Stimulated activated CD8-positive, alpha-beta memory T cell treated with anti-CD3 and anti-CD28 coated beads, Interleukin-12 subunit alpha, Interleukin-12 subunit beta, amount 100 ng/mL, for 24 hours (primary cell): ENCODE measurements around the gene XNDC1N.
"Not testable (repeated sequence)": the region's sequence is repeated elsewhere in the genome, so short reads cannot be mapped to it uniquely, and the experiment has no call there.

ENCODE experiments used
- DNase-seq: peaks from one replicate; pipeline ENCODE4 v3.0.0-alpha.2; 2020; ENCODE audit errors: extremely low read depth

The XNDC1N gene

GRCh38 chr11:71933141-71933933, 4.9 kb upstream of the XNDC1N start:
- no peak for DNase-seq

- no peak for DNase-seq
Measured at GRCh38 chr11:71931245-71931602, 2.8 kb upstream of the XNDC1N start.

- no peak for DNase-seq
Measured at GRCh38 chr11:71930556-71931244, 2.3 kb upstream of the XNDC1N start.

GRCh38 chr11:71929491-71929890, 1.1 kb upstream of the XNDC1N start:
- no peak for DNase-seq

- peak; percentile 96 for DNase-seq
Measured at GRCh38 chr11:71928737-71929443, 496 bp upstream of the XNDC1N start, which contains the start of gene RNF121. RNF121 (plus strand) TSS chr11:71929046; CDS start chr11:71929062, 16 bp downstream.

- no peak for DNase-seq
Measured at GRCh38 chr11:71917646-71918140, 10.7 kb downstream of the XNDC1N start.

GRCh38 chr11:71914617-71915189, 13.7 kb downstream of the XNDC1N start:
- no peak for DNase-seq

GRCh38 chr11:71913756-71914526, 14.5 kb downstream of the XNDC1N start:
- no peak for DNase-seq

GRCh38 chr11:71911986-71912340, 16.4 kb downstream of the XNDC1N start:
- DNase-seq: not testable (repeated sequence)

GRCh38 chr11:71911321-71911985, 16.9 kb downstream of the XNDC1N start:
- DNase-seq: peak; percentile 51

- not testable (repeated sequence) for DNase-seq
Measured at GRCh38 chr11:71910775-71911174, 17.6 kb downstream of the XNDC1N start.

GRCh38 chr11:71908218-71908617, 20.2 kb downstream of the XNDC1N start:
- no peak for DNase-seq

- not testable (repeated sequence) for DNase-seq
Measured at GRCh38 chr11:71901137-71901536, 27.3 kb downstream of the XNDC1N start.

- DNase-seq: no peak
Measured at GRCh38 chr11:71895961-71896360, 32.4 kb downstream of the XNDC1N start.

GRCh38 chr11:71889181-71889872, 39.1 kb downstream of the XNDC1N start:
- not testable (repeated sequence) for DNase-seq

GRCh38 chr11:71888335-71889010, 39.9 kb downstream of the XNDC1N start:
- not testable (repeated sequence) for DNase-seq

- DNase-seq: not testable (repeated sequence)
Measured at GRCh38 chr11:71885806-71886205, 42.6 kb downstream of the XNDC1N start.
